Mesendoderm (in vitro differentiated cells): Measurements from ENCODE around the gene ODR4.

Experiments used
- DNase-seq: peaks from one replicate; pipeline ENCODE4 v3.0.0; 2013
- H2AK5ac ChIP-seq: 2 replicates; pipeline ENCODE4 v1.6.1; 2013; ENCODE audit warnings: low read length, inconsistent platforms
- H2BK120ac ChIP-seq: 2 replicates; pipeline ENCODE4 v1.6.1; 2013; ENCODE audit warnings: low read depth, mild to moderate bottlenecking, low read length, moderate library complexity, mixed read lengths
- H2BK15ac ChIP-seq: replicated peaks from 2 replicates; pipeline ENCODE4 v1.6.1; 2013; ENCODE audit warnings: low read depth, mild to moderate bottlenecking, moderate library complexity
- H2BK5ac ChIP-seq: 2 replicates; pipeline ENCODE4 v1.6.1; 2013; ENCODE audit warnings: low read length, inconsistent platforms
- H3K18ac ChIP-seq: 2 replicates; pipeline ENCODE4 v1.6.1; 2013; ENCODE audit warnings: mild to moderate bottlenecking, low read length, mixed read lengths
- H3K23ac ChIP-seq: one replicate; pipeline ENCODE4 v1.6.1; 2013; ENCODE audit warnings: low read length
- H3K27ac ChIP-seq: 2 replicates; pipeline ENCODE4 v1.5.1; 2013; ENCODE audit warnings: low read depth, mild to moderate bottlenecking, inconsistent platforms, low read length, moderate library complexity
- H3K27me3 ChIP-seq: 2 replicates; pipeline ENCODE4 v1.6.1; 2013; ENCODE audit warnings: low read length, control low read depth, mild to moderate bottlenecking, inconsistent platforms; ENCODE audit not compliant: insufficient read depth, poor library complexity
- H3K36me3 ChIP-seq: 2 replicates; pipeline ENCODE4 v1.6.1; 2013; ENCODE audit warnings: low read length, inconsistent platforms; ENCODE audit not compliant: control insufficient read depth, insufficient read depth
- H3K4ac ChIP-seq: one replicate; pipeline ENCODE4 v1.6.1; 2013; ENCODE audit warnings: low read depth, mild to moderate bottlenecking, low read length, moderate library complexity
- H3K4me1 ChIP-seq: 2 replicates; pipeline ENCODE4 v1.6.1; 2013; ENCODE audit warnings: low read depth, low read length, inconsistent platforms; ENCODE audit not compliant: control insufficient read depth
- H3K4me2 ChIP-seq: 2 replicates; pipeline ENCODE4 v1.6.1; 2013; ENCODE audit warnings: low read length
- H3K4me3 ChIP-seq: 2 replicates; pipeline ENCODE4 v1.5.1; 2013; ENCODE audit warnings: mild to moderate bottlenecking, low read length
- H3K56ac ChIP-seq: one replicate; pipeline ENCODE4 v1.6.1; 2013; ENCODE audit warnings: low read length
- H3K79me1 ChIP-seq: 2 replicates; pipeline ENCODE4 v1.6.1; 2013; ENCODE audit warnings: low read length, inconsistent platforms
- H3K79me2 ChIP-seq: 2 replicates; pipeline ENCODE4 v1.6.1; 2013; ENCODE audit warnings: mild to moderate bottlenecking, low read length; ENCODE audit not compliant: control insufficient read depth, insufficient read depth
- H3K9ac ChIP-seq: 2 replicates; pipeline ENCODE4 v1.6.1; 2013; ENCODE audit warnings: low read length, inconsistent platforms
- H4K5ac ChIP-seq: one replicate; pipeline ENCODE4 v1.6.1; 2013; ENCODE audit warnings: low read length
- H4K8ac ChIP-seq: one replicate; pipeline ENCODE4 v1.6.1; 2013; ENCODE audit warnings: low read depth, mild to moderate bottlenecking, control low read depth, low read length, moderate library complexity
- WGBS: extraction: QIAGEN DNeasy Blood & Tissue Kit; methylation state at CpG from one replicate; pipeline ENCODE4 v1.1.7; 2013; ENCODE audit warnings: low lambda C conversion rate, missing lambda C conversion rate; ENCODE audit not compliant: insufficient coverage; ENCODE audit errors: extremely low coverage; 5-methylcytosine and 5-hydroxymethylcytosine counted together

ODR4 gene

DNA sequence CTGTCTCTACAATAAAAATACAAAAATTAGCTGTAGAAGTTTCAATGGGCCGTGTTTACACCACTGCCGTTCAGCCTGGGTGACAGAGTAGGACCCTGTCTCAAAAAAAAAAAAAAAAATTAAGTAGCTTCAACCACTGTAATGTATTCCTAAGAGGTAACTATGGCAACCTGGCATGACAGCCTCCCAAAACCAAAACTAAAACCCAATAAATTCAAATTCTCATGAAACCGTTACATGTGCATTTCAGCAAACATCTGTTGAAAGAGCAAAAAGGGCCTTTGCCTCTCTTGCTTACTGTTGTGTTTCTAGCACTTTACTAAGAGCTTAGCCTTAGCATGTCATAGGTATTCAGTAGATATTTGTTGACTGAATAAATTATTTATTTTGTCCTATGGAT is 33.5 kb downstream of the ODR4 start:
- no peak overlapping the region for H2AK5ac ChIP-seq
- H3K36me3 ChIP-seq: no peaks in the 10 kb centered on the region
- H4K5ac ChIP-seq: no peak overlapping the region
- no peak overlapping the region for H2BK5ac ChIP-seq
- H3K9ac ChIP-seq: no peak overlapping the region
- H2BK15ac ChIP-seq: no peak overlapping the region
- H3K27me3 ChIP-seq: no peaks in the 10 kb centered on the region
- no peak overlapping the region for H3K18ac ChIP-seq
- no peak overlapping the region for H4K8ac ChIP-seq
- H3K79me2 ChIP-seq: no peaks in the 10 kb centered on the region
- no peak overlapping the region for H3K56ac ChIP-seq
- H3K27ac ChIP-seq: no peak overlapping the region
- H3K4me1 ChIP-seq: no peaks in the 10 kb centered on the region
- WGBS: no CpG with 5 or more reads among the region's 3 CpGs
- no peak for DNase-seq
- no peak overlapping the region for H3K4me2 ChIP-seq
- no peak overlapping the region for H3K4ac ChIP-seq
- no peaks in the 10 kb centered on the region for H3K79me1 ChIP-seq
- no peak overlapping the region for H2BK120ac ChIP-seq
- H3K4me3 ChIP-seq: no peak overlapping the region
- H3K23ac ChIP-seq: no peak overlapping the region

DNA sequence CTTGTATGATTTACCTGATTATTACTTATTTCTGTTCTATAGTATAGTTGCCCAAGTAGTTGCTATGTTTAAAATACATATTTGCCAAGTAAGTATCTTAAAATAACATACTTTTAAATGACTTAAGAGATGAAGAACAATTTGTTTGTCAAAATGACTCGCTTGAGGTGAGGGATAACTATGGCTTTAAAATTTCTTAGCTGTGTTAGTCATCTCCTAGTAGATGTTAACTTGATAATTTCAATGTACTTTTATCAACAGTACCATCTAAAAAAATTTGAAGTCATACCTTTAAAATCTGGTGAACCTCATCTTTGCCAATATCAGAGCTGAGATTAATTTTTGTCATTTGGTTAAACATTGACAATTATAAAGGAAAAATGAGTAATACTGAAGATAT is 37.7 kb downstream of the ODR4 start:
- Histone ChIP-seq H3K23ac (no peak overlapping the region), H3K9ac (no peak overlapping the region), H2BK120ac (no peak overlapping the region), H3K36me3 (no peaks in the 10 kb centered on the region), H3K79me2 (no peaks in the 10 kb centered on the region), H2AK5ac (no peak overlapping the region), H4K5ac (no peak overlapping the region), H3K27ac (no peak overlapping the region), H3K56ac (no peak overlapping the region), H3K4me3 (no peak overlapping the region), H2BK15ac (no peak overlapping the region), H2BK5ac (no peak overlapping the region), H3K18ac (no peak overlapping the region), H3K4me2 (no peak overlapping the region), H3K79me1 (no peaks in the 10 kb centered on the region), H3K4me1 (no peaks in the 10 kb centered on the region), H3K27me3 (no peaks in the 10 kb centered on the region), H3K4ac (no peak overlapping the region), H4K8ac (no peak overlapping the region)
- WGBS: no CpG with 5 or more reads among the region's 1 CpG
- DNase-seq: no peak

DNA sequence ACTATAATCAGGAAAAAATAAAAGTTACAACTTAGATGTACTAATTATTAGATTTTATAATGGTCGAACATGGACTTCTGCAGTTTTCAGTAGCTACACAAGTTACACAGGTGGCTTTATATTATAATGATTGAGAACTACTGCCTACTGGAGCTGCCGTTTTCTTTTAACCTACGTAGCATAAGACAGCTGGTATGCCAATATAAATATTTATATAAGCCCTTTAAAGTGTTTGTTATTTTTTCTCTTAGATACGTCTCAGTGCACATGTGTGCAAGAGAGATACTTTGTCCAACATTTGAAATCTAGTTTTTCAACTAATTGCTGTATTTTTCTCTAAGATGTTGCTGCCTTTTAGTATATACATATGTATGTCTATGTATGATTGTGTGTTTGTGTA is 42.9 kb downstream of the ODR4 start:
- no peak overlapping the region for H2BK120ac ChIP-seq
- H3K4me2 ChIP-seq: no peak overlapping the region
- no peak overlapping the region for H4K5ac ChIP-seq
- no peak overlapping the region for H3K23ac ChIP-seq
- H3K4ac ChIP-seq: no peak overlapping the region
- no peak overlapping the region for H2AK5ac ChIP-seq
- H3K4me1 ChIP-seq: no peaks in the 10 kb centered on the region
- no peaks in the 10 kb centered on the region for H3K27me3 ChIP-seq
- H4K8ac ChIP-seq: no peak overlapping the region
- H3K4me3 ChIP-seq: no peak overlapping the region
- no peaks in the 10 kb centered on the region for H3K79me1 ChIP-seq
- H3K36me3 ChIP-seq: peaks cover 2% of the 10 kb centered on the region
- no peak overlapping the region for H3K18ac ChIP-seq
- no peak overlapping the region for H3K9ac ChIP-seq
- no peak for DNase-seq
- H3K79me2 ChIP-seq: no peaks in the 10 kb centered on the region
- no peak overlapping the region for H2BK5ac ChIP-seq
- H3K27ac ChIP-seq: no peak overlapping the region
- H3K56ac ChIP-seq: no peak overlapping the region
- no CpG with 5 or more reads among the region's 4 CpGs for WGBS
- no peak overlapping the region for H2BK15ac ChIP-seq

DNA sequence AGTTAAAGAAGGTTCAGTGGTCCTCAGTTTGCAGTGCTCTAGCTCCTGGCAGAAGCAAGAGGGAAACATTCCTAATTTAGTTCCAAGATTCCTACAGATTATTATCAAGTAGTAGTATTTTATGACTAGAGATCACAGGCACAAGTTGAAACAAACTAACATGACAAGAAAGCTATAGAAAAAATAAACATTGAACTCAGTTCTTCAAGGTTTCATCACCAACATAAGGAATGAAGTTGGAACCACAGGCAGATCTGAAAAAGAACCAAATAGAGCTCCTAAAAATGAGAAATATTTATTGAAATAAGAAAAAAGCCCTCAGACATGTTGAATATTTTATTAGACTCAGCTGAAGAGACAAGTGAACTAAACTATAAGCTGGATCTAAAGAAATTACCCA is 44.7 kb downstream of the ODR4 start:
- Histone ChIP-seq H3K79me2 (no peaks in the 10 kb centered on the region), H2BK120ac (no peak overlapping the region), H3K23ac (no peak overlapping the region), H2AK5ac (no peak overlapping the region), H4K5ac (no peak overlapping the region), H3K9ac (no peak overlapping the region), H3K4me1 (no peaks in the 10 kb centered on the region), H3K56ac (no peak overlapping the region), H4K8ac (no peak overlapping the region), H3K4me2 (no peak overlapping the region), H3K79me1 (no peaks in the 10 kb centered on the region), H3K18ac (no peak overlapping the region), H3K36me3 (peaks cover 2% of the 10 kb centered on the region), H3K27me3 (no peaks in the 10 kb centered on the region), H2BK5ac (no peak overlapping the region), H3K4me3 (no peak overlapping the region), H2BK15ac (no peak overlapping the region), H3K27ac (no peak overlapping the region), H3K4ac (no peak overlapping the region)
- DNase-seq: no peak

- no peak overlapping the region for H4K8ac ChIP-seq
- H3K4ac ChIP-seq: no peak overlapping the region
- H3K18ac ChIP-seq: no peak overlapping the region
- no CpG with 5 or more reads among the region's 1 CpG for WGBS
- H3K79me1 ChIP-seq: no peaks in the 10 kb centered on the region
- no peak overlapping the region for H4K5ac ChIP-seq
- H3K4me1 ChIP-seq: no peaks in the 10 kb centered on the region
- H3K56ac ChIP-seq: no peak overlapping the region
- no peak for DNase-seq
- peaks cover 2% of the 10 kb centered on the region for H3K36me3 ChIP-seq
- H3K79me2 ChIP-seq: no peaks in the 10 kb centered on the region
- H2BK120ac ChIP-seq: no peak overlapping the region
- no peak overlapping the region for H2AK5ac ChIP-seq
- H3K4me3 ChIP-seq: no peak overlapping the region
- no peaks in the 10 kb centered on the region for H3K27me3 ChIP-seq
- no peak overlapping the region for H3K4me2 ChIP-seq
- H3K27ac ChIP-seq: no peak overlapping the region
- H2BK15ac ChIP-seq: no peak overlapping the region
- H3K23ac ChIP-seq: no peak overlapping the region
- no peak overlapping the region for H3K9ac ChIP-seq
- no peak overlapping the region for H2BK5ac ChIP-seq
Observed at GRCh38 chr1:186420923-186421322, 45.3 kb downstream of the ODR4 start.

GRCh38 chr1:186421446-186421845 is 45.8 kb downstream of the ODR4 start:
- no peaks in the 10 kb centered on the region for H3K27me3 ChIP-seq
- H3K9ac ChIP-seq: no peak overlapping the region
- H3K4me2 ChIP-seq: no peak overlapping the region
- peaks cover 2% of the 10 kb centered on the region for H3K36me3 ChIP-seq
- no peak overlapping the region for H3K27ac ChIP-seq
- H2BK15ac ChIP-seq: no peak overlapping the region
- no peak overlapping the region for H3K18ac ChIP-seq
- H3K23ac ChIP-seq: no peak overlapping the region
- H2BK5ac ChIP-seq: no peak overlapping the region
- no peak overlapping the region for H2BK120ac ChIP-seq
- no peaks in the 10 kb centered on the region for H3K79me2 ChIP-seq
- no peak overlapping the region for H4K8ac ChIP-seq
- H3K56ac ChIP-seq: no peak overlapping the region
- H3K4ac ChIP-seq: no peak overlapping the region
- H2AK5ac ChIP-seq: no peak overlapping the region
- H3K79me1 ChIP-seq: no peaks in the 10 kb centered on the region
- no peak overlapping the region for H4K5ac ChIP-seq
- WGBS: no CpG with 5 or more reads among the region's 6 CpGs
- no peaks in the 10 kb centered on the region for H3K4me1 ChIP-seq
- no peak for DNase-seq
- no peak overlapping the region for H3K4me3 ChIP-seq
